ENCODE results near the gene NKX3-2.

NKX3-2 gene

GRCh38 chr4:13544606-13545393 is 492 bp upstream of the NKX3-2 start:
- peak; percentile 92 for DNase-seq

- DNase-seq = no peak
Observed at GRCh38 chr4:13543032-13543838, 1.1 kb downstream of the NKX3-2 start.

DNA sequence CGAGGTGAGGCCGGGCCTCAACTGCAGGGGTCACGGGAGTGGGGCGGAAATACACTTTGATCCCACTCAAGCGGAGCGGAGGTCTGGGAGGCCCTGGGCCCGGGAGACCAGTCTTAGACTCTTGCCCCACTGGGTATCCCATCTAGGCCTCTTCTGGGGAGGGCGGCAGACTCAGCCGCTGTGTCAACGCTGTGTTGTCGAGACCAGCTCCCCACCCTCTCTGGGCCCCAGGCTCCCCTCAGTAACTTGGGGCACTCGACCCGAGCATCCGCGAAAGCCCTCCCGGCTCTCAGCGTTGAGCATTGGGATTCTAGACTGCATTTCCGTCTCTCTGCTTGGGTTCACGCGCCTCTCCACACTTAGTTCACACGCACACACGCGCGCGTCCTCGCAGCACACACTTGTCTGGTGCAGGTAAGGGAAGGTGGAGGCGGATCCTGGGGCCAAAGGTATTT is 1.7 kb downstream of the NKX3-2 start:
- no peak for DNase-seq

DNA sequence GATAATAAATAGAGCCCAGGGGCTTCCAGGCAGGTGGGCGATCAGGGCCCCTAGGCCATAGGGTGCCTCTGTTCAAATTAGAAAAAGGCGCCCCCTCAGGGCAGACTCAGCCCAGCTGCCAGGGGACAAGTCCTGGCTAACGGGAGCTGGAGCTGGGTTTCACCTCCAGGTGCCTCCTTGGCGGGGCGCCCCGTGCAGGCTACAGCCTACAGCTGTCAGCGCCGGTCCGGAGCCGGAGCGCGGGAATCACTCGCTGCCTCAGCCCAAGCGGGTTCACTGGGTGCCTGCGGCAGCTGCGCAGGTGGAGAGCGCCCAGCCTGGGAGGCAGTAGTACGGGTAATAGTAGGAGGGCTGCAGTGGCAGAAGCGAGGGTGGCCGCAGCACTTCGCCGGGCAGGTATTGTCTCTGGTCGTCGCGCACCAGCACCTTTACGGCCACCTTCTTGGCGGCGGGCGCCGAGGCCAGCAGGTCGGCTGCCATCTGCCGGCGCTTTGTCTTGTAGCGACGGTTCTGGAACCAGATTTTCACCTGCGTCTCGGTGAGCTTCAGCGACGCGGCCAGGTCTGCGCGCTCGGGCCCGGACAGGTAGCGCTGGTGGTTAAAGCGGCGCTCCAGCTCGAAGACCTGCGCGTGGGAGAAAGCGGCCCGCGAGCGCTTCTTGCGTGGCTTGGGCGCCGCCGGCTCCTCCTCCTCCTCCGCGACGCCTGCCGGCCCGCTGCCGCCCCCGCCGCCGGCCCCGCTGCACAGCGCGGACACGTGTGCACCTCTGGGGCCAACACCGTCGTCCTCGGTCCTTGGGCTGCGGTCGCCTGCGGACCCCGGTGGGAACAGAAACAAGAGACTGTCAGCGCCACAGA is 2.4 kb downstream of the NKX3-2 start:
- no peak for DNase-seq

- DNase-seq = no peak
Observed at GRCh38 chr4:13541176-13541604, 3.1 kb downstream of the NKX3-2 start.

DNA sequence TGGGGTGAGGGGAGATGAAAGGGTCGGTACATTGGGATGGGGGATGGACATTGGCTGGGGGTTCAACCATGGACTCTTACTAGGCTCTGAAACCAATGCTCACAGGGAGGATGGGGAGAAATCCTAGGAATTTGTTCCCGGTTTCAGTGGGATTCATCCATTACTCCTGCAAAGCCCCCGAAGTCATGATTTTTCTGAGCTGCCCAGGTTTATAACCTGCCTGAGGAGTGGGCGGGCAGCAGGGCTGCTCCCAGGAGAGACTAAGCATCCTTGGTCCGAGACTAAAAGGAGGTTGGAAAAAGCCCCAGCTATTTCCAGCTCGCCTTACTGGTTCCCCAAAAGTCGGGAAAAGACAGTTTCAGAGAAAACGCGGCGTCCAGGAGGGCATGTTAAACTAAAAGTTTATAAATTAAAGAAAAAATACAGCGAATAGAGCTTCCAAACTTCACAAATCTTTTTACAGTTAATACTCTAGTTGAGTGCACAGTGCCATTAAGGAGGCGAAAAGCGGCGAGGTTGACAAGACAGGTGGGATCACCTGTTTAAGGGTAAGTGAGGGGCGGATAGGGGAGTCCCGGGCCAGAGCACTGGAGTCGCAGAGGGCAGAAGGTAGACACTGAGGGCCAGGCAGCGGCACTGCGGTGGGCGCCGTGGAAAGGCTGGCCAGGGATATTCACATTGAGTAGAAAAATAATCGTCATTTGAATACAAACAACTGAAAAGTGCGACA is 3.7 kb downstream of the NKX3-2 start:
- DNase-seq = no peak

GRCh38 chr4:13539619-13540445 is 4.5 kb downstream of the NKX3-2 start:
- no peak for DNase-seq

DNA sequence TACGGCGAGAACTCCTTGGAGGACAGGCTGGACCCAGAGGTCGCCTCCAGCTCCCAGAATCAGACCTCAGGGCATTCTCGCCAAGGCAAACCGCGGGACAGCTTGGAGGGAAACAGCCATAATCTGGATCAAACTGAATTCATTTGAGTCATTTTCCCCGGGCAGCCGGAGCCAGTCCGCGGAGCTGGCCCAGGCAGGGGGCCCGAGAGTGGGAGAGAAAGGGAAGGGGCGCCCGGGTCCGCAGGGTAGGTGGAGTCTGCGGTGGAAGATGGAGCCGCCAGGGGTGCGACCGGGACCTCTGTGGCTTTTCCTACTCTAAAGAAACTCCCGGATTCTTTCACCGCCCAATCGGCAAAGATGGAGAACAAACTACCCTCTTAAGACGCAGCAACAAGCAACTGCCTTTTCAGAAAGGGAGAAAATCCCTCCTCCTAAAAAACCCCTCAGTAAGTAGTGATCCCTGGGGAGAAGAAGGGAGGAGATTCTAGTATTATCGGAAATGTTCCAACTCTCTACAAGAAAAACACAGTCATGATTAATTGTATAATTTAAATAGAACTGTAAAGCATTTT is 5.2 kb downstream of the NKX3-2 start:
- no peak for DNase-seq

DNA sequence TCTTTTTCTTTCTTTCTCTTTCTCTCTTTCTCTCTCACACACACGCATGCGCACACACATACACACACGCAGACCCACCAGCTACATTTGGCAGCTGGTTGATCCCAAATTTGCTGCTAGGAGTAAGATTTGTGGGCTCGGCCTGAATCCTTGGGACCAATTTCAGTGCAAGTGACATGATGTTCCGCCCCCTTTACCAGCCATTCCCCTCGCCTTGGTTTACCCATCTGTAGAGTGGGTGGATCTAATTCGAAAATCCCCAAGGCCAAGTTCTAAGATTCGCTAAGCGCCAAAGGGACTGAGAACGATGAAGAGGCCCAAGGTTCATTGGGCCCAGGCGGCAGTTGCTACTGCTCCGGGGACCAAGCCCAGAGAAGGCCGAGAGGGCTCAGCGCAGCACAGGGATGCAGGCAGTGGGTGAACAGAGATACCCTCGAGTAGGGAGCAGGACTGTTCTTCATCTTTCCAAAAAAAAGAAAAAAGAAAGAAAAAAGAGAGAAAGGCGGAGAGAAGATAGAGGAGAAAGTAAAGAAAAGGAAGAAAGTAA is 5.8 kb downstream of the NKX3-2 start:
- DNase-seq = no peak

DNA sequence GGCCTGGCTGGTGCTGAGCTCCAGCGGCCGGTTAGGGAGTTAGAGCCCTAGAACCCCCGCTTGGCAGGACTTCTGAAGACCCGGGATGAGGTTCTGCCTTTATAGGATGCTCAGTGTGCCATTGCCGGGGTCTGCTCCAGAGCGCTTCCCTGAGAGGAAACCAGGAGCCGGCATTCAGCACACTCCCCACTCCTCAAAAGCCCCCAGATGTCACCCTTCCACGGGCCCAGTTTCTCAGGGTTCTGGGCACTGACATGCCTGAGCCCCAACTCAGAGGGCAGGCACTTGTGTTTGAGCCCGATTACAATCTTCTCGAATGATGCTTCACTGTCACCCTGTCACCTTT is 6.5 kb downstream of the NKX3-2 start:
- DNase-seq = no peak

- no peak for DNase-seq
Observed at GRCh38 chr4:13537011-13537831, 7.1 kb downstream of the NKX3-2 start.

DNA sequence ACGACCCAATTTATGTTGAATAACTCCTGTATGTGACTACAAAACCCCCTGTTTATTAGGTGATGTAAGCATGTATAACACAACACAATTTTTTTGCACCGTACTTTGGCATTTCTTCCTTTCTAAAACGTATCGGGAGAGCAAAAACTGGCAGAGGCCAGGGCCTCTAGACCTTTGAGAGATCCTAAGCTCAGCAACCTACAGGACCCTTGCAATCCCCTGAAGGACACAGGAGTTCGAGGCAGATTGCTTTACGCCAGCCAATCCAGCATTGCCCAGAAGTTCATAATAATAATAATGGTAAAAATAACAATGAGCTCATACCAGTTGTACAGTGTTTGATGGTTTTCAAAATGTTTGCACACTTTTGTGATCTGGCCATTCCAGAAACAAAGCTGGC is 7.7 kb downstream of the NKX3-2 start:
- no peak for DNase-seq

DNA sequence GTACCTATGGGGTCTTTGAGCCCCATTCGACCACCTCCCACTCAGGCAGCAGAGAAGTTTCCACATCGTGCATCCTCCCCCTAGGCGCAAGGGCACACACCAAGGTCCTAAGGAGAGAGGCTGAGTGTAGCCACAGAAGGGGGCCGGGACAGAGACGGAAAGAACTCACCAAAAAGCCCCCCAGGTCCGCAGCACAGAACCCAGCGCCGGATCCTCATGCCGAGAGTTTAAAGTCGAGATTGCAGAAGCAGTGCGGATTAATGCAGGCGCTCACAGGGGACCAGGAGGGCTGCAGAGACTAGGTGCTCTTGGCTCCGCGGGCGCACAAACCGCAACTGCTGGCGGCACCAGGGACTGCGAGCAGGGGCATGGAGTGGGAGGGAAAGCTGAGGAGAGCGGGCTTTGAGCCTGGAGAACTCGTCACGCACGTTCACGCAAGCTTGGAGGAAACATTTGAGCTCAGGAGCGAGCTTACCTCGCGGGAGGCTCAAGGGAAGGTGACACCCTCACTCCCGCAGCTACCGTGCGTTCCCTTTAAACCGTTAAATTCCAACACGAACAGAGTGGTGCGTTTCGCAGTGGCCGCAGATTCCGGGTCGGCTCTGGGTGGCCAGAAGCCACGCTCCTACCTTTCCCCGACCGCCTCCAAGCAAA is 8.5 kb downstream of the NKX3-2 start:
- DNase-seq = no peak

DNA sequence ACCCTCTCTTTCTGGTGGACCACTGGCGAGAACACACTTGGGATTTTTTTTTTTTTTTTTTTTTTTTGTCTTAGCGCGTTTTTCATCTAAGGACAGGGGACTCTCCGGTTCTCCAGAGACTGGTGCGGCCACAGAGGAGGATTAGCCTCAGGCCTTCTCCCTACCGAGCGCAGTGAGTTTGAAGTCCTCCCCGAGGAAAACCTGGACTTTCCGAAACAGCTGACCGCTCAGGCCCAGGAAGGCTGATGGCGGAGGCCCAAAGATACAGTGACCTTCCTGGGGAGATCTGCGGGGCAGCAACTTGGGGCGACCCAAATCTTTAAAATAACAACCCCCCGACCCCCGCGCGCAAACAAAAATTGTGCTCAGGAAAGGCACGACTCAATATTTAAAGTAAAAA is 9.2 kb downstream of the NKX3-2 start:
- DNase-seq = no peak

- no peak for DNase-seq
Observed at GRCh38 chr4:13534344-13535063, 9.8 kb downstream of the NKX3-2 start.

- no peak for DNase-seq
Observed at GRCh38 chr4:13533670-13534343, 10.5 kb downstream of the NKX3-2 start.

- no peak for DNase-seq
Observed at GRCh38 chr4:13531625-13531998, 12.7 kb downstream of the NKX3-2 start.
